DMS153 treated with DMSO at 0.1 percent for 48 hours (cell line): ENCODE measurements around the gene SMPD2.
A peak's percentile ranks its signal among the peaks of the same experiment; 100 is the strongest.
"Not testable (repeated sequence)": the region's sequence is repeated elsewhere in the genome, so short reads cannot be mapped to it uniquely, and the experiment has no call there.

ENCODE experiments used
- DNase-seq: peaks from one replicate; lab custom pipeline; 2025; ENCODE audit not compliant: unreplicated experiment; lab: John Stamatoyannopoulos, UW

SMPD2 gene

GRCh38 chr6:109458774-109459531, 18.4 kb downstream of the SMPD2 start:
- no peak for DNase-seq

- DNase-seq, result no peak
These were observed 19.8 kb downstream of the SMPD2 start for GRCh38 chr6:109460161-109460829.

GRCh38 chr6:109461205-109461604, 20.7 kb downstream of the SMPD2 start:
- not testable (repeated sequence) for DNase-seq

- DNase-seq, result no peak
These were observed 21.4 kb downstream of the SMPD2 start for GRCh38 chr6:109461733-109462526.

GRCh38 chr6:109465772-109466171, 25.2 kb downstream of the SMPD2 start:
- DNase-seq, result peak; percentile 93

- DNase-seq, result no peak
These were observed 25.8 kb downstream of the SMPD2 start for GRCh38 chr6:109466212-109466923.

- DNase-seq, result no peak
These were observed 27.2 kb downstream of the SMPD2 start for GRCh38 chr6:109467696-109468095.

GRCh38 chr6:109469591-109470189, 29.2 kb downstream of the SMPD2 start:
- no peak for DNase-seq

GRCh38 chr6:109471105-109471810, 30.7 kb downstream of the SMPD2 start:
- no peak for DNase-seq

- no peak for DNase-seq
These were observed 31.8 kb downstream of the SMPD2 start for GRCh38 chr6:109472132-109472995.

- DNase-seq, result no peak
These were observed 32.6 kb downstream of the SMPD2 start for GRCh38 chr6:109473120-109473519.

GRCh38 chr6:109474995-109475394, 34.5 kb downstream of the SMPD2 start:
- no peak for DNase-seq

GRCh38 chr6:109475625-109476024, 35.1 kb downstream of the SMPD2 start:
- no peak for DNase-seq

- DNase-seq, result no peak
These were observed 36.7 kb downstream of the SMPD2 start for GRCh38 chr6:109477184-109477583.

GRCh38 chr6:109477725-109478124, 37.2 kb downstream of the SMPD2 start:
- DNase-seq, result no peak

- DNase-seq, result no peak
These were observed 37.8 kb downstream of the SMPD2 start for GRCh38 chr6:109478222-109478805.

GRCh38 chr6:109478841-109479624, 38.5 kb downstream of the SMPD2 start:
- DNase-seq, result no peak

- DNase-seq, result no peak
These were observed 40.5 kb downstream of the SMPD2 start for GRCh38 chr6:109480993-109481480.
